Measurements from ENCODE around the gene ATXN2L.
A peak's percentile ranks its signal among the peaks of the same experiment; 100 is the strongest.

Gene ATXN2L

GRCh38 chr16:28875134-28876018, 52.6 kb downstream of the ATXN2L start:
- peak overlapping the region; percentile 49; the same call in 1 of the 2 replicates for H3K27ac ChIP-seq (ENCODE audit: extremely low read depth, low read depth, low read length)
- H3K36me3 ChIP-seq (ENCODE audit: control insufficient read depth in 2 of 2, insufficient read depth in 1 of 2, low read length in 2 of 2): peaks cover 8 to 40% of the 10 kb centered on the region in 2 experiments; a peak in 2 of 3 replicates
- ChIA-PET POLR2A (interaction anchor here (0.5 to 2.5 kb wide), 2 partner anchors 11 to 53 kb away, joined by 3 to 13 read pairs; partner anchors contain the start of gene SH2B1), CTCF (interaction anchor here (0.5 to 3.3 kb wide), 6 partner anchors 11 to 101 kb away, joined by 3 to 14 read pairs (median 6); partner anchors contain the start of gene SH2B1)
- H3K4me3 ChIP-seq (ENCODE audit: low read depth, low read length): no peak overlapping the region
- no peaks in the 10 kb centered on the region for H3K9me3 ChIP-seq (ENCODE audit: control insufficient read depth, insufficient read depth, low read depth, low read length)
- peaks cover 11% of the 10 kb centered on the region for H3K4me1 ChIP-seq (ENCODE audit: control insufficient read depth, insufficient read depth, low read length)
- TF ChIP-seq SP3 (tag by site-specific recombination; IDR thresholded peaks at IDR 0.05) (peak; percentile 29; the same call in 1 of the 2 replicates), PRDM6 (tag by site-specific recombination; IDR thresholded peaks at IDR 0.05) (no peak), PRDM10 (tag by site-specific recombination; IDR thresholded peaks at IDR 0.05) (peak; percentile 59; the same call in 1 of the 2 replicates), MYNN (tag by site-specific recombination; IDR thresholded peaks at IDR 0.05; ENCODE audit: borderline replicate concordance) (no peak), HOXD13 (CRISPR knock-in tag; IDR thresholded peaks at IDR 0.05; ENCODE audit: borderline replicate concordance) (no peak), PATZ1 (tag by site-specific recombination; IDR thresholded peaks at IDR 0.05) (peak; percentile 56), ZBTB11 (tag by site-specific recombination; conservative IDR thresholded peaks at IDR 0.05; ENCODE audit: low read depth) (no peak), ZIC2 (tag by site-specific recombination; IDR thresholded peaks at IDR 0.05) (peak; percentile 65), ZNF48 (tag by site-specific recombination; IDR thresholded peaks at IDR 0.05) (no peak), ZFHX2 (tag by site-specific recombination; conservative IDR thresholded peaks at IDR 0.05) (peak; percentile 53), ZNF530 (tag by site-specific recombination; IDR thresholded peaks at IDR 0.05; ENCODE audit: low read depth) (no peak), KLF1 (tag by site-specific recombination; IDR thresholded peaks at IDR 0.05) (peak; percentile 75), ZNF121 (tag by site-specific recombination; IDR thresholded peaks at IDR 0.05) (no peak), REST (tag by site-specific recombination; IDR thresholded peaks at IDR 0.05) (no peak), ZNF426 (tag by site-specific recombination; IDR thresholded peaks at IDR 0.05) (no peak), ZNF555 (tag by site-specific recombination; conservative IDR thresholded peaks at IDR 0.05) (no peak), SCRT2 (tag by site-specific recombination; IDR thresholded peaks at IDR 0.05) (0 out of 2 replicates have a peak, but pooled peaks have one; percentile 25), IKZF3 (tag by site-specific recombination; IDR thresholded peaks at IDR 0.05) (no peak), GLIS1 (tag by site-specific recombination; IDR thresholded peaks at IDR 0.05) (peak; percentile 61)
